Left lung (tissue), 10 donors: ENCODE results near the gene EBF3. TPM values are rescaled to one million over a fixed set of nuclear protein-coding genes. Genes with fewer than 3 reads are reported as not detected.

Source experiments
- ATAC-seq: fragments of 200-7000 bp; cut with Tn5 transposase; one replicate; pipeline ENCODE4 v1.9.1; 2020; ENCODE audit warnings: moderate library complexity
- DNase-seq, 4 donors: peaks; one replicate each; pipeline ENCODE4 v3.0.0-alpha.2; 2013 to 2020
- H3K27ac ChIP-seq, 2 donors: fragments of 200-600 bp; sonication (generic) in 1 of 2; one replicate each; pipeline versions ENCODE4 v1.5.0 to v1.8.0; 2020 to 2021
- H3K27me3 ChIP-seq, 2 donors: fragments of 200-600 bp; sonication (generic) in 1 of 2; one replicate each; pipeline versions ENCODE4 v1.5.0 to v1.8.0; 2020 to 2021
- H3K36me3 ChIP-seq, 2 donors: fragments of 200-600 bp; sonication (generic) in 1 of 2; one replicate each; pipeline versions ENCODE4 v1.5.0 to v1.8.0; 2020 to 2021
- H3K4me1 ChIP-seq, 2 donors: fragments of 200-600 bp; one replicate each; pipeline ENCODE4 v1.8.0; 2021
- H3K4me3 ChIP-seq, 2 donors: fragments of 200-600 bp; sonication (generic) in 1 of 2; one replicate each; pipeline versions ENCODE4 v1.5.0 to v1.8.0; 2020 to 2021; ENCODE audit warnings: mild to moderate bottlenecking in 1 of 2
- H3K9me3 ChIP-seq, 2 donors: fragments of 200-600 bp; sonication (generic) in 1 of 2; one replicate each; pipeline versions ENCODE4 v1.5.0 to v1.8.0; 2020 to 2021
- CTCF ChIP-seq, 2 donors: fragments of 200-600 bp; sonication (generic) in 1 of 2; IDR thresholded peaks; one replicate each; pipeline versions ENCODE4 v1.5.0 to v1.8.0; 2021; ENCODE audit warnings: antibody characterized with exemption in 2 of 2
- intact Hi-C, 2 donors: fragments of 100-400 bp; cut with DNase I; formaldehyde crosslinking; loops; one replicate each; pipeline versions ENCODE4 v1.11.2 to v1.14.2; 2022
- polyA plus RNA-seq, 6 donors: library from polyadenylated mRNA; unstranded; fragments of 120-200 nt; gene quantifications; one replicate each; pipeline ENCODE4 v1.2.1, GENCODE V29; 2013; ENCODE audit not compliant: insufficient read length in 6 of 6
- total RNA-seq, 2 donors: library from RNA; stranded (reverse); fragmentation: NEBNext Ultra II Directional; extraction: Animal tissue kit (Norgen Biotek cat#: 25700); gene quantifications; one replicate each; pipeline ENCODE4 v1.2.1, GENCODE V29; 2021
- donor health status: DM: no; HTN: yes; CAD: no.
- donor health status: DM: no; HTN: no; CAD: no.

Gene EBF3
- total and polyA plus RNA-seq, 8 donors, result 0.10 to 2.0 (median 1.4) TPM; not detected in 1

GRCh38 chr10:129932751-129933433 is 31.2 kb downstream of the EBF3 start:
- no peak overlapping the region for H3K27ac ChIP-seq
- H3K9me3 ChIP-seq, result no peaks in the 10 kb centered on the region
- intact Hi-C loops, result no loop called here
- H3K27me3 ChIP-seq, result peaks cover 0 to 16% of the 10 kb centered on the region in 2 donors
- H3K4me1 ChIP-seq, result no peaks in the 10 kb centered on the region
- H3K36me3 ChIP-seq, result no peaks in the 10 kb centered on the region
- no peak overlapping the region for H3K4me3 ChIP-seq
- no peak for TF ChIP-seq CTCF (IDR thresholded peaks at IDR 0.05)
- no peak for ATAC-seq
- peak in 2 of 4 donors; percentile 20 to 23 for DNase-seq

GRCh38 chr10:129932182-129932581 is 31.9 kb downstream of the EBF3 start:
- DNase-seq (peak in 2 of 4 donors; percentile 23 to 69), ATAC-seq (no peak)
- Histone ChIP-seq H3K4me1 (no peaks in the 10 kb centered on the region), H3K4me3 (no peak overlapping the region), H3K36me3 (no peaks in the 10 kb centered on the region), H3K27me3 (peaks cover 0 to 12% of the 10 kb centered on the region in 2 donors), H3K9me3 (no peaks in the 10 kb centered on the region), H3K27ac (no peak overlapping the region)
- intact Hi-C loops, result no loop called here
- TF ChIP-seq CTCF (IDR thresholded peaks at IDR 0.05), result no peak

GRCh38 chr10:129929343-129930292 is 34.5 kb downstream of the EBF3 start:
- ATAC-seq (no peak), DNase-seq (peak in 2 of 4 donors; percentile 11 to 20)
- Histone ChIP-seq H3K27ac (no peak overlapping the region), H3K9me3 (no peaks in the 10 kb centered on the region), H3K4me3 (no peak overlapping the region), H3K4me1 (no peaks in the 10 kb centered on the region), H3K27me3 (no peaks in the 10 kb centered on the region), H3K36me3 (no peaks in the 10 kb centered on the region)
- intact Hi-C loops, result no loop called here
- TF ChIP-seq CTCF (IDR thresholded peaks at IDR 0.05), result no peak

DNA sequence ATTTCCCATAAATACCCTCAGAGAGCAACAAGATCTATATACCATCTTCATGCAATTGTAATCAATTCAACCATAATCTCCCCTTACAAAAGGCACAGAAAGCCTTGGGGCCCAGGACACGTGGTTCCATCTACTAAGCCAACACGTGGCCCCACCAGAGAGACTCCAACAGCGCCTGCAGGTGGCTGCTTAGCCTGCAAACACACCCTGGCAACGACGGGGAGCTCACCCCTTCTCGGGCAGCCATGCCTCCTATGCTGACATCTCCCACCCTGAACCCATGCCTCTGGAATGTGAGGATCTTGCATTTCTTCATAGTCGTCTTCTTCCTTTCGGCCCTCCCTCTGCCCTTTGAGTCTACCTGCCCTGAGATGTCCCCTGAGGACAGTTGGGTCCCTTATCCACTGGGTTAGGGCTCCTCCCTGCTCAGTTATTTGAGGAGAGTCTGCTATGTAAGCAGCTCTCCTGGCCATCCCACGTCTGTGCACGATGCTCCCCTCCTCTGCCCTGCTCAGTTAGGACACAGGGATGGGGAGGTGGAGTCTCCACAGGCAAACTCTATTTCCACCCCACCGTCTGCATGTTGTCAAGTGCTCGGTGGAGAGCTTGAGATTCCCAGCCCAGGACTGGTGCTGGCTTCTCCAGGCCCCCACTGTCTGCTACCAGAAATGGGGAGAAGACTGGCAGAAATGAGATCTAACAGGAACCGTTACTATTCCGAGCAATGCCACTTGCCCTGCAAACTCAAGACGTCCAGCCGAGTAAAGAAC is 36.5 kb downstream of the EBF3 start:
- H3K4me1 ChIP-seq, result no peaks in the 10 kb centered on the region
- no peak for ATAC-seq

More for the DNA sequence above, 36.5 kb downstream of the EBF3 start:
- H3K36me3 ChIP-seq, result no peaks in the 10 kb centered on the region
- peak in 1 of 4 donors; percentile 39 for DNase-seq
- H3K9me3 ChIP-seq, result no peaks in the 10 kb centered on the region
- H3K27ac ChIP-seq, result no peak overlapping the region
- no peak for TF ChIP-seq CTCF (IDR thresholded peaks at IDR 0.05)
- intact Hi-C loops, result no loop called here
- no peaks in the 10 kb centered on the region for H3K27me3 ChIP-seq
- no peak overlapping the region for H3K4me3 ChIP-seq
